ENCODE results near the gene PLA2G2E. TPM values are rescaled to one million over a fixed set of nuclear protein-coding genes. Genes with fewer than 3 reads are reported as not detected.
A peak's percentile ranks its signal among the peaks of the same experiment; 100 is the strongest.

PLA2G2E gene
- total RNA-seq, 1 donor from 2014 or later: not detected

GRCh38 chr1:19923953-19924346, 533 bp upstream of the PLA2G2E start:
- H3K4me1 Mint-ChIP-seq (ENCODE audit: low read depth): no peaks in the 10 kb centered on the region
- no peak overlapping the region for H3K4me3 Mint-ChIP-seq (ENCODE audit: low read depth)
- H3K27me3 Mint-ChIP-seq (ENCODE audit: low read depth): no peaks in the 10 kb centered on the region
- H3K36me3 Mint-ChIP-seq (ENCODE audit: low read depth): no peaks in the 10 kb centered on the region
- DNase-seq (ENCODE audit: low spot score): no peak
- no peak overlapping the region for H3K27ac Mint-ChIP-seq
- intact Hi-C loops (cut with micrococcal nuclease): no loop called here
- H3K9me3 Mint-ChIP-seq: no peaks in the 10 kb centered on the region

DNA sequence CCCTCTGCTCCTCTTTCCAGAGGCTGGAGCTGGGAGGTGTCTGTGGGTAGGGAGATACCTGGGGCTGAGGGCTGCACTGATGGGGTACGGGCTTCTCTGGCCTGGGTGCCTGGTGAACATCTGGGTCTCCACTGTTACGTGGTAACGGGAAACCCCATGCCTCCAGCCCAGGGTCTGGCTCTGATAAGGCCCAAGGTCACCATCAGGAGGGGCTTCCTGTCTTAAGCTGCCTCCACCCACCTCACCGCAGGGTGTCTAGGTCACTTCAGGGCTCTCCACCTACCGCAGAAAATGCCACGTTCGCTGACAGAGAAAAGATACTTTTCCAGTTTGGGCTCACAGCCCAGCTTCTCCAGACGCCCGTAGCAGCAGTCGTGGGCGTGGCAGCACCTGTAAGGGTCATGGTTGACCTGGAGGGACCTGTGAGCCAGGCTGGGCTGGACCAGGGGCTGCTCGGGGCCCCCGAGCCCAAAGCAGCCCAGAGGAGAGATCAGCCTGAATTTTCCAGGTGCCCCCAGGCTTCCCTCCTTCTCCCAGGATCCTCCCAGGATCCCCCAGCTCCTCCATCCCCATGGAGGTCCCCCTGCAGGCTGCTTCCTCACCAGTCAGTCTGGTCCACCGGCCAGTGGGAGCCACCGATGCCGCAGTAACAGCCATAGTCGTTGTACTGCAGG, 1.3 kb downstream of the PLA2G2E start:
- Mint-ChIP-seq H3K9me3 (no peaks in the 10 kb centered on the region), H3K27ac (no peak overlapping the region), H3K4me1 (ENCODE audit: low read depth) (no peaks in the 10 kb centered on the region), H3K4me3 (ENCODE audit: low read depth) (no peak overlapping the region), H3K27me3 (ENCODE audit: low read depth) (no peaks in the 10 kb centered on the region), H3K36me3 (ENCODE audit: low read depth) (no peaks in the 10 kb centered on the region)
- DNase-seq (ENCODE audit: low spot score): no peak
- intact Hi-C loops (cut with micrococcal nuclease): no loop called here

DNA sequence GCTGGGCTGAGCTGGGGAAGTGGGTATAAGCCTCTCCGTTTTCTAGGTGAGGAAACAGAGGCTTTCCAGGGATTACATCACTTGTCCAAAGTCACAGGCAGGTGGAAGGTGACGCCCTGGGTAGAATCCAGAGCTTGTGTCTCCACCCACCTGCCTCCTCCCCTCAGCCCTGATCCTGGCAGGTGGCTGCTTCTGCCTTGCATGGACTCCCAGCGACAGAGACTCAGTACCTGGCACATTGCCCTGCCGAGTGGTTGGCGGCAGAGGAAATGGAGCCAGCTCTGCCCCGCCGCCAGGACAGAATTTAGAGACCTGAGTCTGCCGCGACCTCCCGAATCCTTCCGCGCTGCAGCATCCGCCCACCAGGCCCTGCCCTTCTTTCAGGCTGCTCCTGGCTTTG, 2.1 kb downstream of the PLA2G2E start:
- no peak for DNase-seq (ENCODE audit: low spot score)
- no peaks in the 10 kb centered on the region for H3K4me1 Mint-ChIP-seq (ENCODE audit: low read depth)
- no peaks in the 10 kb centered on the region for H3K36me3 Mint-ChIP-seq (ENCODE audit: low read depth)
- no peaks in the 10 kb centered on the region for H3K27me3 Mint-ChIP-seq (ENCODE audit: low read depth)
- no peaks in the 10 kb centered on the region for H3K9me3 Mint-ChIP-seq
- no peak overlapping the region for H3K27ac Mint-ChIP-seq
- intact Hi-C loops (cut with micrococcal nuclease): no loop called here
- H3K4me3 Mint-ChIP-seq (ENCODE audit: low read depth): no peak overlapping the region

DNA sequence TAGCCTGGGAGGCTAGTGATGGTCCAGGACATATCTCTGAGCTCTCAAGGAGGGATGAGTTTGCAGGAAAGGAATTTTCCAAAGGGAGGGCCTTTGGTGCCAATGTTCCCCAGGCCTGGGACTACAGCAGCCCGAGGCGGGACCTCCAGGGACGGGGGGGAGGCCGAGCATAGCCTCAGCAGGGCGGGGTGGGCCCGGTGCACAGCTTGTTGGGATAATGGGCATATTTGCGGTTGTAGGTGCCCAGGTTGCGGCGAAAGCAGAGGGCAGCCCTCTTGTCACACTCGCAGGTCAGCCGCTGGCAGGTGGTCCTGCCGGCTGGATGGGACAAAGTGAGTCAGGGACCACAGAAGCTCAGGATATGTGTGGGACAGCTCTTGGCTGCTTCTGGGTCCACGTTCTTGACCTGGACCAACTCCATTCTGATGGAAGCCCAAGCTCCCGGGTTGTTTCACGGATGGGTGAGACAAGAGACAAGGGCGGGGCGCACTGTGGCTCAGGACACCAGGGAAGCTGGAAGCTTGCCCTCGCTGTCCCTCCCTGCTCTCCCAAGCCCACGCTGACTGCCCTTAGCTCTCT, 3.2 kb downstream of the PLA2G2E start:
- DNase-seq (ENCODE audit: low spot score): no peak
- Mint-ChIP-seq H3K36me3 (ENCODE audit: low read depth) (no peaks in the 10 kb centered on the region), H3K4me3 (ENCODE audit: low read depth) (no peak overlapping the region), H3K4me1 (ENCODE audit: low read depth) (no peaks in the 10 kb centered on the region), H3K27me3 (ENCODE audit: low read depth) (no peaks in the 10 kb centered on the region), H3K27ac (no peak overlapping the region), H3K9me3 (no peaks in the 10 kb centered on the region)
- intact Hi-C loops (cut with micrococcal nuclease): no loop called here

- Mint-ChIP-seq H3K27ac (no peak overlapping the region), H3K4me3 (ENCODE audit: low read depth) (no peak overlapping the region), H3K36me3 (ENCODE audit: low read depth) (peaks cover 5% of the 10 kb centered on the region), H3K4me1 (ENCODE audit: low read depth) (no peaks in the 10 kb centered on the region), H3K9me3 (no peaks in the 10 kb centered on the region), H3K27me3 (ENCODE audit: low read depth) (no peaks in the 10 kb centered on the region)
- DNase-seq (ENCODE audit: low spot score): peak; percentile 61
- intact Hi-C loops (cut with micrococcal nuclease): loop anchor here (1.0 kb wide), 2 partner anchors 234 to 277 kb away; no protein-coding TSS in a partner anchor
Measured at GRCh38 chr1:19918057-19918456, 5.4 kb downstream of the PLA2G2E start.

DNA sequence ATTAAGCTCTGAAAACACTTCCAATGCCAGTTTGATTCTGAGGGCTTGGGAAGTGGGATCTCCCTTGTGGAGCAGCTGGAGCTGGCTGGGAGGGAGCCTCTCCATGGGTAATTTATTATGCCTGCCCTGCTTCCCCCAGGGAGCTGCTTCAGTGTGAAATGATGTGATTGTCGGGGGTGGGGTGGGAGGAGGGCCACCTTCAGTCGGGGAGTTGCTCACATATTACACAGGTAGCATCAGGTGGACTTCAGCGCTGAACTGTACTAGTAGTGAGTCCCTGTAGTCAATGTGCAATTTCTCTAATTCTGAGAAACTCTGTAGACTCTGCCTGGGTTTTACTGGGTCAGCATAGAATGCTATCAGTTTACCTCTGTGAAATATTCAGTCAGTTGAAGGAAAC, 12.8 kb downstream of the PLA2G2E start:
- Mint-ChIP-seq H3K36me3 (ENCODE audit: low read depth) (peaks cover 63% of the 10 kb centered on the region), H3K27me3 (ENCODE audit: low read depth) (no peaks in the 10 kb centered on the region), H3K4me3 (ENCODE audit: low read depth) (no peak overlapping the region), H3K4me1 (ENCODE audit: low read depth) (peaks cover 2% of the 10 kb centered on the region), H3K9me3 (no peaks in the 10 kb centered on the region), H3K27ac (no peak overlapping the region)
- DNase-seq (ENCODE audit: low spot score): no peak
- intact Hi-C loops (cut with micrococcal nuclease): no loop called here

GRCh38 chr1:19909971-19910370, 13.4 kb downstream of the PLA2G2E start:
- Mint-ChIP-seq H3K4me1 (ENCODE audit: low read depth) (peaks cover 2% of the 10 kb centered on the region), H3K36me3 (ENCODE audit: low read depth) (peaks cover 66% of the 10 kb centered on the region), H3K27me3 (ENCODE audit: low read depth) (no peaks in the 10 kb centered on the region), H3K27ac (no peak overlapping the region), H3K4me3 (ENCODE audit: low read depth) (no peak overlapping the region), H3K9me3 (no peaks in the 10 kb centered on the region)
- DNase-seq (ENCODE audit: low spot score): no peak
- intact Hi-C loops (cut with micrococcal nuclease): no loop called here

DNA sequence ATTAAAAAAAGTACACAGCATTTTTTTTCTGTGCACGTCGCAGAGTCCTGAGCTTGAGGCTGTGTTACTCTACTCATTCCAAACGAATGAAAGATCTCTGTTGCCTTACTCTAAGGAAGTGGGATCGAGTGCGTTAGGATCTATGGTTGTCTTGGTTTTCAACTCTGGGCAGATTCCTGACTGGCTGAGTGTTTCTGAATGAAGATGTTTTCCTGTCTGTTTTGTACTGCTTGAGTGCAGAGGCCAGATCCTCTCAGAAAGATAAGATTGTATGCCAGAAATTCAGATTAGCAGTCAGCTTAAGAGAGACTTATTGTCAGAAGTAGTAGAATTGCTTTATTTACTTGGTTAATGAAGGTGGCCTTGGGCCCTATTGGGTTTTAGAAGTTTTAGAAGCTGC, 14.0 kb downstream of the PLA2G2E start:
- Mint-ChIP-seq H3K27ac (no peak overlapping the region), H3K4me3 (ENCODE audit: low read depth) (no peak overlapping the region), H3K27me3 (ENCODE audit: low read depth) (no peaks in the 10 kb centered on the region), H3K9me3 (no peaks in the 10 kb centered on the region), H3K4me1 (ENCODE audit: low read depth) (peaks cover 2% of the 10 kb centered on the region), H3K36me3 (ENCODE audit: low read depth) (peaks cover 71% of the 10 kb centered on the region)
- no peak for DNase-seq (ENCODE audit: low spot score)
- intact Hi-C loops (cut with micrococcal nuclease): no loop called here

- H3K27ac Mint-ChIP-seq: no peak overlapping the region
- H3K4me1 Mint-ChIP-seq (ENCODE audit: low read depth): peaks cover 2% of the 10 kb centered on the region
- H3K27me3 Mint-ChIP-seq (ENCODE audit: low read depth): no peaks in the 10 kb centered on the region
- no peaks in the 10 kb centered on the region for H3K9me3 Mint-ChIP-seq
- H3K36me3 Mint-ChIP-seq (ENCODE audit: low read depth): peaks cover 77% of the 10 kb centered on the region
- no peak for DNase-seq (ENCODE audit: low spot score)
- no peak overlapping the region for H3K4me3 Mint-ChIP-seq (ENCODE audit: low read depth)
- intact Hi-C loops (cut with micrococcal nuclease): no loop called here
Measured at GRCh38 chr1:19907456-19907855, 16.0 kb downstream of the PLA2G2E start.

DNA sequence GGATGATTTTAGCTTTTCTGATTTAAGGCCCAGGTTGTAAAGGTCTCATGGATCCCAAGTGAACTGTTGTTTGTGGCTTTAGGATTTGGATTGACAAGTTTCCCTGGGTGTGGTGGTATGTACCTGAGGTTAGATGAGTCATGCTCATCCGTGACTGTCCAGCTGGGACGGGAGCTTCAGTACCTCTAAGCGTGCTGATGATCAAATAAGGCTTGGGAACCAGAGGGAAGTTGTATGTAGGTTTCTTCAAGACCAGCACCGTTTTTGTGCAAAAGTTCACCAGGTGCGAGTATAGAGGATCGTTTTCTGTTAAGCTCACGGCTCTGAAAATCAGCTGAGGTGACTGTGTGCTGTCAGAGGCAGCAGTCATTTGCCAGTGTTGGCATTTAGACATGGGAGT, 19.8 kb downstream of the PLA2G2E start:
- no peak for DNase-seq (ENCODE audit: low spot score)
- H3K27me3 Mint-ChIP-seq (ENCODE audit: low read depth): no peaks in the 10 kb centered on the region
- H3K36me3 Mint-ChIP-seq (ENCODE audit: low read depth): peaks cover 78% of the 10 kb centered on the region
- H3K4me3 Mint-ChIP-seq (ENCODE audit: low read depth): no peak overlapping the region
- H3K4me1 Mint-ChIP-seq (ENCODE audit: low read depth): no peaks in the 10 kb centered on the region
- H3K27ac Mint-ChIP-seq: no peak overlapping the region
- H3K9me3 Mint-ChIP-seq: peaks cover 4% of the 10 kb centered on the region
- intact Hi-C loops (cut with micrococcal nuclease): no loop called here

DNA sequence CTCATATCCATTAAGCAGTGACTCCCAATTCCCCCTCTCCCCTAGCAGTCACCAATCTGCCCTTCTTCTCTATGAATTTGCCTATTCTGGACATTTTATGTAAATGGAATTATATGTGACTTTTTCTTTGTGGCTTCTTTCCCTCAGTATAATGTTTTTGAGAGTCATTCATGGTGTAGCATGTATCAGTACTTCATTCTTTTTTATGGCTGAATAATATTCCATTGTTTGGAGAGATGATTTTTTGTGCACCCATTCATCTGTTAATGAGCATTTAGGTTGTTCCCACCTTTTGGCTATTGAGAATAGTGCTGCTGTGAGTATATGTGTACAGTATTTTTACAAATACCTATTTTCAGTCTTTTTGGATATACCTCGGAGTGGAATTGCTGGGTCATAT, 21.8 kb downstream of the PLA2G2E start:
- intact Hi-C loops (cut with micrococcal nuclease): no loop called here
- no peaks in the 10 kb centered on the region for H3K27me3 Mint-ChIP-seq (ENCODE audit: low read depth)

DNA sequence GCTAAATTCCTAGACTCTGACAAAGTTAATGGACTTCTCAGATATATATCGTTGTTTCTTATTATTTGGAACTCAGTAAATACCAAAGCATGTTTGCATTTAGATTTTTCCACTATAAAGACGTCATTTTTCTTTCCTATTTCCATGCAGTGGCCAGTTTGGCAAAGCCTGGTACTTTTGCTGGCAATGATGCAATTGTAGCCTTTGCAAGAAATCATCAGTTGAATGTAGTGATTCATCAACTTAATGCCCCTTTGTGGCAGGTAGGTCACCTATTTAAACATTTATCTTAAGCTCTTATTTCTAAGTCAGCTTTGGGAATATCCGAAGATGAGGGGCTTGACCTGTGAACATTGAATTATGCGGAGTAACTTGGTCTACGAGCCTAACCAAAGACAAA, 29.2 kb downstream of the PLA2G2E start:
- no peak overlapping the region for H3K4me3 Mint-ChIP-seq (ENCODE audit: low read depth)
- H3K4me1 Mint-ChIP-seq (ENCODE audit: low read depth): peaks cover 5% of the 10 kb centered on the region
- H3K27ac Mint-ChIP-seq: no peak overlapping the region
- peaks cover 59% of the 10 kb centered on the region for H3K36me3 Mint-ChIP-seq (ENCODE audit: low read depth)
- H3K27me3 Mint-ChIP-seq (ENCODE audit: low read depth): no peaks in the 10 kb centered on the region
- no peaks in the 10 kb centered on the region for H3K9me3 Mint-ChIP-seq
- DNase-seq (ENCODE audit: low spot score): no peak
- intact Hi-C loops (cut with micrococcal nuclease): no loop called here

More for the DNA sequence above, 21.8 kb downstream of the PLA2G2E start:
- Mint-ChIP-seq H3K4me3 (ENCODE audit: low read depth) (no peak overlapping the region), H3K36me3 (ENCODE audit: low read depth) (peaks cover 70% of the 10 kb centered on the region), H3K27ac (no peak overlapping the region), H3K9me3 (peaks cover 4% of the 10 kb centered on the region), H3K4me1 (ENCODE audit: low read depth) (no peaks in the 10 kb centered on the region)
- no peak for DNase-seq (ENCODE audit: low spot score)

GRCh38 chr1:19893687-19894086, 29.7 kb downstream of the PLA2G2E start:
- intact Hi-C loops (cut with micrococcal nuclease): no loop called here
- no peaks in the 10 kb centered on the region for H3K9me3 Mint-ChIP-seq
- no peaks in the 10 kb centered on the region for H3K27me3 Mint-ChIP-seq (ENCODE audit: low read depth)
- no peak overlapping the region for H3K4me3 Mint-ChIP-seq (ENCODE audit: low read depth)
- peaks cover 53% of the 10 kb centered on the region for H3K36me3 Mint-ChIP-seq (ENCODE audit: low read depth)
- no peak for DNase-seq (ENCODE audit: low spot score)
- H3K27ac Mint-ChIP-seq: no peak overlapping the region
- peaks cover 5% of the 10 kb centered on the region for H3K4me1 Mint-ChIP-seq (ENCODE audit: low read depth)
